GM21528 (cell line): ENCODE results near the gene WDFY1.
A peak's percentile ranks its signal among the peaks of the same experiment; 100 is the strongest.
"Not testable (repeated sequence)": the region's sequence is repeated elsewhere in the genome, so short reads cannot be mapped to it uniquely, and the experiment has no call there.

Experiments
- ATAC-seq: cut with Tn5 transposase; IDR thresholded peaks from one replicate; pipeline ENCODE4 v1.9.1; 2021; ENCODE audit warnings: mild to moderate bottlenecking, moderate library complexity; ENCODE audit not compliant: unreplicated experiment, low FRiP score

WDFY1 gene

GRCh38 chr2:223897669-223898330 is 47.3 kb downstream of the WDFY1 start:
- no peak for ATAC-seq

- peak; percentile 74 for ATAC-seq
Measured at GRCh38 chr2:223896833-223897311, 48.3 kb downstream of the WDFY1 start.

GRCh38 chr2:223894968-223895367 is 50.2 kb downstream of the WDFY1 start:
- ATAC-seq: no peak

- no peak for ATAC-seq
Measured at GRCh38 chr2:223894009-223894408, 51.1 kb downstream of the WDFY1 start.

- no peak for ATAC-seq
Measured at GRCh38 chr2:223890721-223891120, 54.4 kb downstream of the WDFY1 start.

GRCh38 chr2:223889229-223889628 is 55.9 kb downstream of the WDFY1 start:
- ATAC-seq: no peak

GRCh38 chr2:223888251-223888650 is 56.9 kb downstream of the WDFY1 start:
- no peak for ATAC-seq

- no peak for ATAC-seq
Measured at GRCh38 chr2:223887127-223887526, 58.0 kb downstream of the WDFY1 start.

GRCh38 chr2:223886726-223887125 is 58.4 kb downstream of the WDFY1 start:
- ATAC-seq: no peak

- ATAC-seq: peak; percentile 86
Measured at GRCh38 chr2:223884399-223884798, 60.7 kb downstream of the WDFY1 start.

- no peak for ATAC-seq
Measured at GRCh38 chr2:223882715-223883114, 62.4 kb downstream of the WDFY1 start.

- no peak for ATAC-seq
Measured at GRCh38 chr2:223880796-223881195, 64.3 kb downstream of the WDFY1 start.

- ATAC-seq: no peak
Measured at GRCh38 chr2:223877721-223878410, 67.3 kb downstream of the WDFY1 start.

- no peak for ATAC-seq
Measured at GRCh38 chr2:223873672-223874071, 71.5 kb downstream of the WDFY1 start.

GRCh38 chr2:223872772-223873171 is 72.4 kb downstream of the WDFY1 start:
- not testable (repeated sequence) for ATAC-seq

GRCh38 chr2:223871661-223872060 is 73.5 kb downstream of the WDFY1 start:
- not testable (repeated sequence) for ATAC-seq

- no peak for ATAC-seq
Measured at GRCh38 chr2:223870840-223871611, 74.1 kb downstream of the WDFY1 start.

GRCh38 chr2:223868005-223868404 is 77.1 kb downstream of the WDFY1 start:
- ATAC-seq: peak; percentile 65

- no peak for ATAC-seq
Measured at GRCh38 chr2:223865907-223866508, 79.1 kb downstream of the WDFY1 start.

GRCh38 chr2:223865124-223865523 is 80.0 kb downstream of the WDFY1 start:
- no peak for ATAC-seq

- ATAC-seq: no peak
Measured at GRCh38 chr2:223863491-223863890, 81.6 kb downstream of the WDFY1 start.
